ENCODE data around the gene HOXB6.

The HOXB6 gene

DNA sequence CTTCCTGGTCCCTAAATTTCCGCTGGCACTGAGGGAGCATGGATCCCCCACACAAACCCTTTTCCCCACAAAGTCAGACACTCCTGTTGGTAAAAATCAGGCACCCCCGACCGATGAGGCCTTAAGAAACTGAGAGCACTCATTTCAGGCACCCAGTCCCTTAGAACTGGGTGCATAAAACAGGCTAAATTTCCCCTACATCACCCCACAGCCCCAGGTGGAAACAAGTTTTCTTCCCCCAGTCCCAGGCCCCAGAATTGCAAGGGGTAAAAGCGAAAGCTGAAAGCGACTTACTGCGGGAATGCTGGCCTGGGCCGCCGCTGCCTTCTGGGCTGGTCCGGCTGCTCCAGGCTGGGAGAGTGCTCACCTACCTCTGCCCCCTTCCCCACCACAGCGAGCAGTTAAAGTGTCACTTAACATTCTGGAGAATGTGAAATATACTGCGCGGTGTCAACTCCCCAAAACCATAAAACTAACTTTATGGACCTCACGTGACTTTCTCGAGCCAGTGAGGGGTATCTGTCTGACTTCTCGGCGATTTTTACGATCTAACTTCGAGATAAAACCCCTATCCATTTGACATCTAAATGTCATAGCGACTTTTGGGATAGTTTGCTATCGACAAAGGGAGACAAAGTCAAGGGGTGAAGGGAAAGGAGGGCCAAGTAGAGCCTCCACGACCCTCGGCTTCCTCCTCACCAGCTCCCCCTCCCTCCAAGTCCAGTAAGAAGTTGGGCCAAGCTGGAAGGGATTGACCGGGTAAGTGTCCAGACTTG, 14.8 kb downstream of the HOXB6 start, which contains the start of gene HOXB3 (continued):
- TF ChIP-seq PPARA (CRISPR knock-in tag; IDR thresholded peaks at IDR 0.05; ENCODE audit: borderline replicate concordance), result no peak
- TF ChIP-seq POU6F1 (CRISPR knock-in tag; IDR thresholded peaks at IDR 0.05; ENCODE audit: borderline replicate concordance, low read depth), result no peak

DNA sequence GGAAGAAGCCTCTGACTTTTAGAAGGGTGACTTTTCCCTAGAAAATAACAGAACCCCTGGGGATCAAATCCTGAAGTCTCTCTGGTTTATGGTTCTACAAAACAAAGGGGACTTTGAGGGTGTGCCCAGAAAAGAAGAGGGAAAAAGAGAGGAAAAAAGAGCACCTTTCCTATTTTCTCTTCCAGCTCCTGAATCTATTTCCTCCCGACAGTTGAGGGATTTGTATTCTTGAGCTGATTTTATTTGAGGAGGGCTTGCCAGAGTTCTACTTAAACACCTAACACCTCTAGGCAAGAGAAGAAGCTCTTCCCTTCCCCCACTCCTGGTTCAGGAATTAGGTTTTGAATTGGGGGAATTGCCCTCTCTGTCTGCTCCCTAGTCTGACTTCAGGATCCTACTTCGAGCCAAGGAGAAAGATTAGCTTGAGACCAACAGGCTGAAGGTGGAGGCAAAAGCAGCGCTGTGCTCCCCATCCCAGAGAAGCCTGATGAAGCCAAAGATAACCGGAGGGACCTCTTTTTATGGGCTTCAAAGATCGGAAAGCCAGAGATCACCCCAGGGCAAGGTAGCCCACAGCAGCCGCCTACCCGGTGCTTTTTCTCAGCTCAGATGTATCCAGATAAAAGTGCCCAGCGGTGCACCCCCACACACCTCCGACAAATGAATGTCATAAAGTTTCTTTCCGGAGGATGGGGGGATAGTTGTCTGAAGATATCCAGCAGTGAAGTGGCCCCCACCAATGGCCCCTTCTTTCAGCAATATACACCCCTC, 15.5 kb downstream of the HOXB6 start:
- no peak for ATAC-seq
- TF ChIP-seq OSR1 (CRISPR knock-in tag; IDR thresholded peaks at IDR 0.05), result no peak
- TF ChIP-seq RARB (CRISPR knock-in tag; IDR thresholded peaks at IDR 0.05), result no peak
- no peak for TF ChIP-seq BACH2 (CRISPR knock-in tag; IDR thresholded peaks at IDR 0.05; ENCODE audit: borderline replicate concordance)
- TF ChIP-seq ARNTL (CRISPR knock-in tag; IDR thresholded peaks at IDR 0.05; ENCODE audit: borderline replicate concordance, low read depth), result no peak
- no peak for TF ChIP-seq TOX (CRISPR knock-in tag; IDR thresholded peaks at IDR 0.05; ENCODE audit: borderline replicate concordance)
- TF ChIP-seq ZFP30 (CRISPR knock-in tag; IDR thresholded peaks at IDR 0.05), result no peak
- no peak for TF ChIP-seq CREB5 (CRISPR knock-in tag; IDR thresholded peaks at IDR 0.05; ENCODE audit: low read depth)
- TF ChIP-seq TSHZ2 (CRISPR knock-in tag; IDR thresholded peaks at IDR 0.05), result no peak
- TF ChIP-seq ISL1 (CRISPR knock-in tag; IDR thresholded peaks at IDR 0.05), result no peak
- TF ChIP-seq PATZ1 (CRISPR knock-in tag; IDR thresholded peaks at IDR 0.05; ENCODE audit: borderline replicate concordance), result no peak
- no peak for TF ChIP-seq ZNF565 (CRISPR knock-in tag; conservative IDR thresholded peaks at IDR 0.05; ENCODE audit: low read depth)
- no peak for TF ChIP-seq GLIS3 (CRISPR knock-in tag; IDR thresholded peaks at IDR 0.05)

- TF ChIP-seq RARB (CRISPR knock-in tag; IDR thresholded peaks at IDR 0.05) (no peak), OSR1 (CRISPR knock-in tag; IDR thresholded peaks at IDR 0.05) (no peak), BACH2 (CRISPR knock-in tag; IDR thresholded peaks at IDR 0.05; ENCODE audit: borderline replicate concordance) (no peak)
- ATAC-seq, result no peak
Measured at GRCh38 chr17:48588528-48588927, 16.3 kb downstream of the HOXB6 start.

DNA sequence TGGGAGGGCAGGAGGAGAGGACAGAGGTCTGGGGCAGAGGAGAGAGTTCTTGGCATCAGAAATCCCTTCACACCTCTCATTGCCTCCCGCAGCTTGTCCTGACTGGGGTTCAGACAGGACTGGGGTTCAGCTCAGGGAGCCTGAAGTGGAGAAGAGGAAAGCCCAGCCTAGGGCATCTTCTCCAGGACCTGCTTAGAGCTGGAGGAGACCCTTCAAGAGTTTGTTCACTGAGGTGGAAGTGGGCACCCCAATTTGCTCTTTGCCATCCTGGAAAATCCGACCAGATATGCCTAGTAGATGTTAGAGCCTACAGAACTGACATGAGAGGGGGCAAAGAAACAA, 16.7 kb downstream of the HOXB6 start:
- ATAC-seq, result no peak
- TF ChIP-seq TSHZ2 (CRISPR knock-in tag; IDR thresholded peaks at IDR 0.05) (no peak), CREB5 (CRISPR knock-in tag; IDR thresholded peaks at IDR 0.05; ENCODE audit: low read depth) (no peak), PPARA (CRISPR knock-in tag; IDR thresholded peaks at IDR 0.05; ENCODE audit: borderline replicate concordance) (no peak), ZFP3 (CRISPR knock-in tag; IDR thresholded peaks at IDR 0.05) (no peak), TCF4 (CRISPR knock-in tag; IDR thresholded peaks at IDR 0.05; ENCODE audit: borderline replicate concordance) (no peak), ESRRG (CRISPR knock-in tag; IDR thresholded peaks at IDR 0.05) (no peak), OSR1 (CRISPR knock-in tag; IDR thresholded peaks at IDR 0.05) (no peak), ZC3H10 (CRISPR knock-in tag; IDR thresholded peaks at IDR 0.05) (no peak), ISL1 (CRISPR knock-in tag; IDR thresholded peaks at IDR 0.05) (no peak), CSDC2 (CRISPR knock-in tag; IDR thresholded peaks at IDR 0.05) (no peak), SNAI2 (CRISPR knock-in tag; IDR thresholded peaks at IDR 0.05) (no peak), ZFP30 (CRISPR knock-in tag; IDR thresholded peaks at IDR 0.05) (no peak), GLIS3 (CRISPR knock-in tag; IDR thresholded peaks at IDR 0.05) (no peak), ARNTL (CRISPR knock-in tag; IDR thresholded peaks at IDR 0.05; ENCODE audit: borderline replicate concordance, low read depth) (no peak), ZNF8 (CRISPR knock-in tag; IDR thresholded peaks at IDR 0.05) (no peak), TOX (CRISPR knock-in tag; IDR thresholded peaks at IDR 0.05; ENCODE audit: borderline replicate concordance) (no peak), RARB (CRISPR knock-in tag; IDR thresholded peaks at IDR 0.05) (no peak)

Measured in SK-N-SH treated with all-trans-retinoic acid at 6 μM for 48 hours (cell line).